Progenitor cell of endocrine pancreas (in vitro differentiated cells): Measurements from ENCODE around the gene LTBP2. TPM values are rescaled to one million over a fixed set of nuclear protein-coding genes. Genes with fewer than 3 reads are reported as not detected.

Source experiments
- DNase-seq: peaks from one replicate; pipeline ENCODE4 v3.0.0; 2021; ENCODE audit warnings: low spot score; ENCODE audit not compliant: unreplicated experiment
- H3K27ac Mint-ChIP-seq: 2 replicates; pipeline ENCODE4 v1.8.0; 2021; ENCODE audit warnings: mild to moderate bottlenecking, moderate library complexity, mixed read lengths
- H3K27me3 Mint-ChIP-seq: 2 replicates; pipeline ENCODE4 v1.8.0; 2021; ENCODE audit warnings: mixed read lengths
- H3K36me3 Mint-ChIP-seq: 2 replicates; pipeline ENCODE4 v1.8.0; 2022; ENCODE audit warnings: mixed read lengths; ENCODE audit not compliant: insufficient read depth
- H3K4me1 Mint-ChIP-seq: 2 replicates; pipeline ENCODE4 v1.8.0; 2021; ENCODE audit warnings: low read depth, mixed read lengths
- H3K4me3 Mint-ChIP-seq: 2 replicates; pipeline ENCODE4 v1.8.0; 2021; ENCODE audit warnings: low read depth, mild to moderate bottlenecking, moderate library complexity, mixed read lengths
- H3K9me3 Mint-ChIP-seq: 2 replicates; pipeline ENCODE4 v1.8.0; 2021; ENCODE audit warnings: low read depth, mixed read lengths
- total RNA-seq: library from RNA; stranded (reverse); gene quantifications from 2 replicates; pipeline ENCODE4 v1.2.1, GENCODE V29; 2021
- TF ChIP-seq, protein P1 (sequence below): fragments of 200-600 bp; sonication (generic); IDR thresholded peaks from one replicate; pipeline ENCODE4 v1.5.0; 2021; ENCODE audit warnings: antibody characterized with exemption, mild to moderate bottlenecking; ENCODE audit not compliant: unreplicated experiment

LTBP2 gene
- total RNA-seq, 1 donor from 2014 or later, result 0.79 TPM

DNA sequence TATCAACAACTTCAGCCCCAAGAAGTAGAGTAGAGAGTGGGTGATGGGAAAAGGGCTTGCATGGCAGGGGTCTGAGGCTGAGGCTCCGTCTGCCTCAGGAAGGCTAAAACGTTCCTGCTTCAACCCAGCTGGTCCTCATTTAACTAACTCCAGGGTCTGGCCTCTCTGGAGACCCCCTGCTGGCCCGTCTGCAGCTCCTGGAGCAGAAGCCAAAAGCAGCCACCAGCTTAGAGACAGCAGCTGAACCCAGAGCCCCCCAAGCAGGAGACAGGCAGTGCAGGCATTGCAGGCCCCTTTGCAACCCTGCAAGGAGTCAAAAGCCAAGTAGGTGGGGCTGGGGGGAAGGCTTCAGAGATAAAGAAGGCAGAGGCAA is 25.1 kb upstream of the LTBP2 start:
- Mint-ChIP-seq H3K27ac (no peak overlapping the region), H3K9me3 (no peaks in the 10 kb centered on the region), H3K27me3 (peaks cover 4% of the 10 kb centered on the region), H3K4me1 (peaks cover 38% of the 10 kb centered on the region), H3K36me3 (no peaks in the 10 kb centered on the region), H3K4me3 (no peak overlapping the region)
- DNase-seq, result no peak
- TF ChIP-seq, protein P1, sequence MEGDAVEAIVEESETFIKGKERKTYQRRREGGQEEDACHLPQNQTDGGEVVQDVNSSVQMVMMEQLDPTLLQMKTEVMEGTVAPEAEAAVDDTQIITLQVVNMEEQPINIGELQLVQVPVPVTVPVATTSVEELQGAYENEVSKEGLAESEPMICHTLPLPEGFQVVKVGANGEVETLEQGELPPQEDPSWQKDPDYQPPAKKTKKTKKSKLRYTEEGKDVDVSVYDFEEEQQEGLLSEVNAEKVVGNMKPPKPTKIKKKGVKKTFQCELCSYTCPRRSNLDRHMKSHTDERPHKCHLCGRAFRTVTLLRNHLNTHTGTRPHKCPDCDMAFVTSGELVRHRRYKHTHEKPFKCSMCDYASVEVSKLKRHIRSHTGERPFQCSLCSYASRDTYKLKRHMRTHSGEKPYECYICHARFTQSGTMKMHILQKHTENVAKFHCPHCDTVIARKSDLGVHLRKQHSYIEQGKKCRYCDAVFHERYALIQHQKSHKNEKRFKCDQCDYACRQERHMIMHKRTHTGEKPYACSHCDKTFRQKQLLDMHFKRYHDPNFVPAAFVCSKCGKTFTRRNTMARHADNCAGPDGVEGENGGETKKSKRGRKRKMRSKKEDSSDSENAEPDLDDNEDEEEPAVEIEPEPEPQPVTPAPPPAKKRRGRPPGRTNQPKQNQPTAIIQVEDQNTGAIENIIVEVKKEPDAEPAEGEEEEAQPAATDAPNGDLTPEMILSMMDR, result no peak

DNA sequence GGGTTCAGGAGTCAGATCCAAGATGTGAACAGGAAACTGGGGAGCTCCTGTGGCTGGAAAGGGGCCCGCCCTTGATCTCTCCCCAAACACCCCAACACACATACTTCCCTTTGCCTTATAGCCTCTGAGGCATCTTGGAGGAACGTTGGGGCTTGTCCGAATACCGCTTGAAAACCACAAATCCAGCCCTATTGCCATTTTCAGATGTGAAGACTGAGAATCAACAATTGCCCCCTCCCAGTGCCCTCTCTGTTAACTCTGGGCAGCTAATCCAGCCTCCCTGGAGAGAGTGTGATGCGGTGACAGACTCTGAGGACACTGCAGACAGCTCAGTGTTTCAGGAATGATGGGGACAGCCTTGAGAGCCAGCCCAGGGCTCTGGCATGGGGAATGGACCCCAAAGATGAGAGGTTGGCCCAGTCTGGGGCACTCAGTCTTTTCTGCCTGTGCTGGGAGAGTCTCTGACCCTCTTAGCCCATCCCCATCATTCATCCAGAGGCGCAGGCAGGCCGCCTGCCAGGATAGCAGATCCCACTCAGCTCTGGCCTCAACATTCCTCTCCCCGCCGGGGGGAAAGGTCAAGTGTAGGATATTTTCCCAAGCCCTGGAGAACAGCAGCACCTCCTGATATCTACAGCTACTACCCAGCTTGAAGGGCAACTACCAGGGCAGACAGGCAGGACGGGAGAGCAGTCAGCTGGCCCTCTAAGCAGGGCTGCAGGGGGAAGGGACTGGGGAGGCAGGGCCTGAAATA is 24.6 kb upstream of the LTBP2 start:
- TF ChIP-seq, protein P1, result no peak
- no peak overlapping the region for H3K4me3 Mint-ChIP-seq
- H3K27ac Mint-ChIP-seq, result no peak overlapping the region
- no peak for DNase-seq
- no peaks in the 10 kb centered on the region for H3K9me3 Mint-ChIP-seq
- peaks cover 4% of the 10 kb centered on the region for H3K27me3 Mint-ChIP-seq
- peaks cover 42% of the 10 kb centered on the region for H3K4me1 Mint-ChIP-seq
- no peaks in the 10 kb centered on the region for H3K36me3 Mint-ChIP-seq

DNA sequence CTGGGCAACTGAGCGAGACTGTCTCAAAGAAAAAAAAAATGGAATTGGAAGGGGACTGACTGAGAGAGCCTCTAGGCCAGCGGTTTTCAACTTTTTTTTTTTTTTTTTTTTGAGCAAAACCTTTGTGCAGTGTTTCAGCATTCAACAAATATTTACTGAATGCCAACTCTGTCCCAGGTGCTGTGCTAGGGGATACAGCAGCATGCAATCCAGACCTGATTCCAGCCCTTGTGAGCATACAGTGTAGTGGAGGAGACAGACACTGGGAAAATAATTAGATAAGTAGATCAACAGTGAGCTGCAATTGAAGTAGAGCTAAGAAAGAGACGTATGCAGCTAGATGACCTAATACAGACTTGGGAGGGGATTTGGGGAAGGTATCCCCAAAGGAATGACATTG is 23.8 kb upstream of the LTBP2 start:
- Mint-ChIP-seq H3K4me1 (peaks cover 49% of the 10 kb centered on the region), H3K9me3 (no peaks in the 10 kb centered on the region), H3K27ac (no peak overlapping the region), H3K36me3 (no peaks in the 10 kb centered on the region), H3K27me3 (peaks cover 4% of the 10 kb centered on the region), H3K4me3 (no peak overlapping the region)
- TF ChIP-seq, protein P1, result no peak
- DNase-seq, result no peak

DNA sequence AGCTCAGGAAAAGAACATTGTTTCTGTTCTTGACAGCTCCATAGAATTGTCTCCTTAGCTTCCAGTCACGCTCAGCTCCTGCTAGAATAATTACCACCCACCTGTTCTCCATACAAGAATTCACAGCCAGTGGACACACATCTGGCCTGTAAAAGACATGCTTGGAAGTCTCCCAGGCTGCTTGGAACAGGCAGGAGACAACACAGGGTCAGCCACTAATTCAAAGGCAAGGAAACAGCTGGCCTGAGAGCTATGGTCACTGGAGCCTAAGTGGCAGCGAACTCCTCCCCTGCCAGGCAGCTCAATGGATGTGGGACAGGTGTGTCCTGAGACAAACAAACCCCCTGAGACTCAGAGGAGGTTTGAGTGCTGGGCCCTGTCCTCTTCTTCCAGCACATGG is 22.9 kb upstream of the LTBP2 start:
- Mint-ChIP-seq H3K27me3 (peaks cover 9% of the 10 kb centered on the region), H3K9me3 (no peaks in the 10 kb centered on the region), H3K36me3 (no peaks in the 10 kb centered on the region), H3K27ac (no peak overlapping the region), H3K4me3 (no peak overlapping the region), H3K4me1 (peaks cover 57% of the 10 kb centered on the region)
- DNase-seq, result no peak
- TF ChIP-seq, protein P1, result no peak

DNA sequence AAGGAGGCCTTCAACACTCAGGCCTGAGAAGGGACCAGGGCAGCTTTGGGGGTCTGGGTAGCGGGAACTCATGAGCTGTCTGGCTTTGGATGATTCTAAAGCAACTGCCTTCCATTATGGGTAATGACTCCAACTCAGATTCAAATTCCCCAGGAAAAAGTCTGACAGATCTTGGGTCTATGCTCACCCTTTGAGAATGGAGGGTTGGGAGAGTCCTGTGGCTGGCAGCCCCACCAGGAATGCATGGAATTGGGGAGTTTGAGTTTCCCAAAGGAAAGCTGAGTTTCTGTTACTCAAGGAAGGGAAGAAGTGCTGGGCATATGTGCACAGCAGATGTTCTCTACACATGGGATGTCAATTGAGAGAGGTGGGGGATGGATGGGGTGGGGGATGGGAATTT is 22.4 kb upstream of the LTBP2 start:
- no peaks in the 10 kb centered on the region for H3K36me3 Mint-ChIP-seq
- TF ChIP-seq, protein P1, result no peak
- DNase-seq, result no peak
- no peaks in the 10 kb centered on the region for H3K9me3 Mint-ChIP-seq
- H3K4me3 Mint-ChIP-seq, result no peak overlapping the region
- peaks cover 11% of the 10 kb centered on the region for H3K27me3 Mint-ChIP-seq
- peaks cover 57% of the 10 kb centered on the region for H3K4me1 Mint-ChIP-seq
- H3K27ac Mint-ChIP-seq, result no peak overlapping the region
